ENCODE data around the gene LENEP. TPM values are rescaled to one million over a fixed set of nuclear protein-coding genes. Genes with fewer than 3 reads are reported as not detected.

Gene LENEP
- total and polyA plus RNA-seq, 7 experiments from 2014 or later: 1.4 to 3.2 (median 2.6) TPM; not detected in 4

GRCh38 chr1:155000411-155000725, 7.0 kb downstream of the LENEP start:
- ATAC-seq (no peak), DNase-seq (no peak)
- peaks cover 13 to 25% of the 10 kb centered on the region in 2 donors for H3K4me1 ChIP-seq (ENCODE audit: control insufficient read depth in 2 of 2, insufficient read depth in 2 of 2, low read length in 2 of 2)
- H3K9me3 Mint-ChIP-seq: peaks cover 0 to 2% (median 0%) of the 10 kb centered on the region in 11 donors
- no peaks in the 10 kb centered on the region for H3K9me3 ChIP-seq (ENCODE audit: control insufficient read depth in 2 of 3, low read length in 3 of 3)
- no peaks in the 10 kb centered on the region for H3K27me3 ChIP-seq (ENCODE audit: control insufficient read depth in 2 of 2, insufficient read depth in 2 of 2, low read length in 2 of 2)
- POLR2A ChIA-PET: interaction anchor here (1.5 to 18.2 kb wide), 7 partner anchors 15 to 63 kb away, joined by 6 to 270 read pairs (median 19); partner anchors contain the start of genes CKS1B, FLAD1, PBXIP1 and PMVK
- H3K36me3 Mint-ChIP-seq: peaks cover 0 to 11% (median 0%) of the 10 kb centered on the region in 5 donors
- H3K27ac Mint-ChIP-seq: peak overlapping the region; percentile 88 to 98 (median 93)
- peaks cover 0 to 8% (median 0%) of the 10 kb centered on the region in 3 experiments for H3K36me3 ChIP-seq (ENCODE audit: control insufficient read depth in 2 of 3, insufficient read depth in 3 of 3, low read length in 3 of 3)
- peak overlapping the region; percentile 95 for H3K4me3 ChIP-seq (ENCODE audit: low read length)
- intact Hi-C loops (cut with micrococcal nuclease): loop anchor here (2.0 to 10.0 kb wide), 4 partner anchors 62 to 1504 kb away; partner anchors contain the start of genes ATP8B2 (in 1 of the 2), EFNA4 (in 1 of the 2) and MEF2D (in 1 of the 2)
- H3K27ac ChIP-seq (ENCODE audit: low read depth, low read length): peak overlapping the region; percentile 88
- CTCF ChIA-PET: interaction anchor here (0.9 to 17.9 kb wide), 5 partner anchors 13 to 63 kb away, joined by 4 to 291 read pairs (median 9); partner anchors contain the start of genes FLAD1, PBXIP1 and PMVK
- peaks cover 14 to 55% (median 41%) of the 10 kb centered on the region in 7 donors for H3K4me1 Mint-ChIP-seq
- H3K27me3 Mint-ChIP-seq: no peaks in the 10 kb centered on the region
- peak overlapping the region; percentile 90 to 100 (median 96) for H3K4me3 Mint-ChIP-seq

- Mint-ChIP-seq H3K4me1 (peaks cover 19 to 58% (median 45%) of the 10 kb centered on the region in 7 donors), H3K27ac (peak overlapping the region in 8 of 9 donors; percentile 88 to 95 (median 90)), H3K9me3 (peaks cover 0 to 2% (median 0%) of the 10 kb centered on the region in 11 donors), H3K36me3 (peaks cover 0 to 11% (median 0%) of the 10 kb centered on the region in 5 donors), H3K4me3 (peak overlapping the region; percentile 90 to 100 (median 95)), H3K27me3 (no peaks in the 10 kb centered on the region)
- H3K4me3 ChIP-seq (ENCODE audit: low read length): peak overlapping the region; percentile 95
- ChIA-PET POLR2A (interaction anchor here (0.6 to 18.2 kb wide), 10 partner anchors 8 to 335 kb away, joined by 3 to 270 read pairs (median 6); partner anchors contain the start of genes CKS1B, FLAD1, LENEP and PBXIP1), CTCF (interaction anchor here (0.9 to 17.9 kb wide), 7 partner anchors 14 to 64 kb away, joined by 3 to 291 read pairs (median 9); partner anchors contain the start of genes FLAD1, PBXIP1 and PMVK)
- H3K27ac ChIP-seq (ENCODE audit: low read depth, low read length): peak overlapping the region; percentile 88
- peak; percentile 47 for ATAC-seq
- H3K9me3 ChIP-seq (ENCODE audit: control insufficient read depth in 2 of 3, low read length in 3 of 3): no peaks in the 10 kb centered on the region
- peaks cover 0 to 8% (median 0%) of the 10 kb centered on the region in 3 experiments for H3K36me3 ChIP-seq (ENCODE audit: control insufficient read depth in 2 of 3, insufficient read depth in 3 of 3, low read length in 3 of 3)
- peak; percentile 65 to 91 (median 74) for DNase-seq
- peaks cover 14 to 30% of the 10 kb centered on the region in 2 donors for H3K4me1 ChIP-seq (ENCODE audit: control insufficient read depth in 2 of 2, insufficient read depth in 2 of 2, low read length in 2 of 2)
- H3K27me3 ChIP-seq (ENCODE audit: control insufficient read depth in 2 of 2, insufficient read depth in 2 of 2, low read length in 2 of 2): no peaks in the 10 kb centered on the region
- intact Hi-C loops (cut with micrococcal nuclease): loop anchor here (1.0 to 10.0 kb wide), 7 partner anchors 27 to 1504 kb away; partner anchors contain the start of genes ADAM15 (in 1 of the 2), ATP8B2 (in 1 of the 2), CKS1B (in 1 of the 2) and EFNA4 (in 1 of the 2)
These were observed 7.5 kb downstream of the LENEP start for GRCh38 chr1:155000726-155001424.

DNA sequence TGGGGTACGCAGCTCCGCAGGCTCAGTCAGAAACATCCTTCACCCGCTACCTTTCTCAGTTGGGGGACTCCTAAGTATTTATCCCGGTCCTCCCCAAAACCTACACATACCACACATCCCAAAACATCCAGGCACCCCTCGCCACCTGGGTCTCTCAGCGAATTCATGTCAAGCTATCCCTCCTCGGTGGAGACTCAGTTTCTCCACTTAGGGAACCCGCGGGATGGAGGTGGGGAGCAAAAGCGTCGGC, 8.0 kb downstream of the LENEP start:
- peak overlapping the region; percentile 90 to 100 (median 95) for H3K4me3 Mint-ChIP-seq
- DNase-seq: peak in 1 of 9 donors; percentile 74

GRCh38 chr1:155001675-155002463, 8.5 kb downstream of the LENEP start:
- peak overlapping the region; percentile 88 for H3K27ac ChIP-seq (ENCODE audit: low read depth, low read length)

More for the DNA sequence above, 8.0 kb downstream of the LENEP start:
- Histone ChIP-seq H3K27me3 (ENCODE audit: control insufficient read depth in 2 of 2, insufficient read depth in 2 of 2, low read length in 2 of 2) (no peaks in the 10 kb centered on the region), H3K4me3 (ENCODE audit: low read length) (peak overlapping the region; percentile 95), H3K9me3 (ENCODE audit: control insufficient read depth in 2 of 3, low read length in 3 of 3) (no peaks in the 10 kb centered on the region), H3K36me3 (ENCODE audit: control insufficient read depth in 2 of 3, insufficient read depth in 3 of 3, low read length in 3 of 3) (peaks cover 0 to 8% (median 0%) of the 10 kb centered on the region in 3 experiments), H3K4me1 (ENCODE audit: control insufficient read depth in 2 of 2, insufficient read depth in 2 of 2, low read length in 2 of 2) (peaks cover 18 to 35% of the 10 kb centered on the region in 2 donors), H3K27ac (ENCODE audit: low read depth, low read length) (peak overlapping the region; percentile 88)
- Mint-ChIP-seq H3K9me3 (peaks cover 0 to 2% (median 0%) of the 10 kb centered on the region in 11 donors), H3K36me3 (peaks cover 0 to 14% (median 0%) of the 10 kb centered on the region in 5 donors), H3K27me3 (no peaks in the 10 kb centered on the region), H3K27ac (peak overlapping the region in 7 of 9 donors; percentile 88 to 95 (median 91)), H3K4me1 (peaks cover 24 to 58% (median 49%) of the 10 kb centered on the region in 7 donors)
- POLR2A ChIA-PET: interaction anchor here (0.6 to 18.2 kb wide), 9 partner anchors 9 to 335 kb away, joined by 3 to 270 read pairs (median 6); partner anchors contain the start of genes CKS1B, FLAD1, LENEP and PBXIP1
- intact Hi-C loops (cut with micrococcal nuclease): loop anchor here (1.0 to 10.0 kb wide), 7 partner anchors 27 to 1503 kb away; partner anchors contain the start of genes ADAM15 (in 1 of the 2), ATP8B2 (in 1 of the 2), CKS1B (in 1 of the 2) and EFNA4 (in 1 of the 2)
- CTCF ChIA-PET: interaction anchor here (1.0 to 17.9 kb wide), 4 partner anchors 13 to 64 kb away, joined by 3 to 291 read pairs (median 9); partner anchors contain the start of genes PBXIP1 and PMVK
- ATAC-seq: no peak

DNA sequence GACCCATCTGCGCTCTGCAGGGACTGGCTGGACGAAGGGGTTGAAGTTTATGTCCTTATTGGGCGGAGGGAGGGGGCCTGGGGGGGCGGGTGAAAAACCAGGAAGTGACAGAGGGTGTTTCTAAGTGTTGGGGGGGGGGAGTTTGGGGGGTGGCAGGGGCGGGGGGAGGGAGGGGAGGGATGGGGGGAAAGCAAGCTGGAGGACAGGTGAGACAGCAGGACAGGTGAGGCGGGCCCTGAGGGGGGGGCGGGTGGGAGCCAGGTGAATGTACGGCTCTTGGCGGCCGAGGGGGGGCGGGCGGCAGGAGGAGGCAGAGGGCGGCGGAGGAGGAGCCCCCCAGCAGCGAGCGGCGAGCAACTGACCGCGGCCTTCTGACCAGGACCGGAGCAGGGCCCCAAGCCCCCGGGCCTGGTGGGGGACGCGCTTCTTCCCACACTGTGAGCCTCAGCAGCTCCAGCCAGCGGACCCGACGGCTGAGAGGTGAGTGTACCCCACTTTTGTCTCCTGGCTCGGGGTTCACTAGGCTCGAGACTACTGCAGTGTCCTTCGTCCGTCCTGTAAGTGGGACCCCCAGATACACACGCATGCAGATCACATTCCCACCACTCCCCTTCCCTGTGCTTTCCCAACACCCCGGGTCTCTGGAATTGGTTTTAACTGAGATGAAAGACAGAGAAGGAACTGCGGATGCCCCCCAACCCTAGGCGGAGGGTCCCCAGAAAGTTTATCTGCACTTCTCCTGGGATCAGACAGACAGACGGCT, 9.3 kb downstream of the LENEP start, which contains the start of gene ZBTB7B:
ZBTB7B (plus strand) TSS at position 339 of the 763 bp plus-strand sequence. CDS start 11,859 bp downstream, outside the sequence.
- ATAC-seq (peak; percentile 12), DNase-seq (no peak)
- H3K4me3 ChIP-seq (ENCODE audit: low read length): peak within 1 kb of the TSS; percentile 95
- H3K4me3 Mint-ChIP-seq: peak within 1 kb of the TSS; percentile 92 to 100 (median 98)
- H3K27me3 ChIP-seq (ENCODE audit: control insufficient read depth in 2 of 2, insufficient read depth in 2 of 2, low read length in 2 of 2): no peaks in the 10 kb centered on the region
- H3K4me1 ChIP-seq (ENCODE audit: control insufficient read depth in 2 of 2, insufficient read depth in 2 of 2, low read length in 2 of 2): peaks cover 29 to 48% of the 10 kb centered on the region in 2 donors
- H3K27ac Mint-ChIP-seq: peak within 1 kb of the TSS; percentile 89 to 99 (median 95)
- intact Hi-C loops (cut with micrococcal nuclease): loop anchor here (1.0 to 10.0 kb wide), 16 partner anchors 8 to 1502 kb away; partner anchors contain the start of genes EFNA4 (in 2 of the 2), ATP8B2 (in 1 of the 2), CKS1B (in 1 of the 2) and FLAD1 (in 1 of the 2)
- H3K9me3 ChIP-seq (ENCODE audit: control insufficient read depth in 2 of 3, low read length in 3 of 3): no peaks in the 10 kb centered on the region
- H3K27ac ChIP-seq (ENCODE audit: low read depth, low read length): peak within 1 kb of the TSS; percentile 88
- no peaks in the 10 kb centered on the region for H3K27me3 Mint-ChIP-seq
- ChIA-PET POLR2A (interaction anchor here (0.6 to 18.2 kb wide), 6 partner anchors 13 to 48 kb away, joined by 3 to 270 read pairs (median 11); partner anchors contain the start of genes FLAD1, PBXIP1 and PYGO2), CTCF (interaction anchor here (0.6 to 17.9 kb wide), 2 partner anchors 12 to 18 kb away, joined by 3 to 291 read pairs; no protein-coding TSS in a partner anchor)
- H3K4me1 Mint-ChIP-seq: peaks cover 26 to 64% (median 52%) of the 10 kb centered on the region in 7 donors
- peaks cover 0 to 8% (median 0%) of the 10 kb centered on the region in 3 experiments for H3K36me3 ChIP-seq (ENCODE audit: control insufficient read depth in 2 of 3, insufficient read depth in 3 of 3, low read length in 3 of 3)
- H3K9me3 Mint-ChIP-seq: peaks cover 0 to 2% (median 0%) of the 10 kb centered on the region in 11 donors
- peaks cover 0 to 17% (median 0%) of the 10 kb centered on the region in 5 donors for H3K36me3 Mint-ChIP-seq

More at GRCh38 chr1:155001675-155002463, 8.5 kb downstream of the LENEP start:
- H3K4me1 Mint-ChIP-seq: peaks cover 29 to 63% (median 55%) of the 10 kb centered on the region in 7 donors
- Histone ChIP-seq H3K36me3 (ENCODE audit: control insufficient read depth in 2 of 3, insufficient read depth in 3 of 3, low read length in 3 of 3) (peaks cover 0 to 8% (median 0%) of the 10 kb centered on the region in 3 experiments), H3K9me3 (ENCODE audit: control insufficient read depth in 2 of 3, low read length in 3 of 3) (no peaks in the 10 kb centered on the region), H3K4me3 (ENCODE audit: low read length) (peak overlapping the region; percentile 95), H3K27me3 (ENCODE audit: control insufficient read depth in 2 of 2, insufficient read depth in 2 of 2, low read length in 2 of 2) (no peaks in the 10 kb centered on the region), H3K4me1 (ENCODE audit: control insufficient read depth in 2 of 2, insufficient read depth in 2 of 2, low read length in 2 of 2) (peaks cover 23 to 40% of the 10 kb centered on the region in 2 donors)
- intact Hi-C loops (cut with micrococcal nuclease): loop anchor here (1.0 to 10.0 kb wide), 18 partner anchors 8 to 1503 kb away; partner anchors contain the start of genes CKS1B (in 2 of the 2), EFNA4 (in 2 of the 2), ADAM15 (in 1 of the 2) and ATP8B2 (in 1 of the 2)
- peaks cover 0 to 17% (median 0%) of the 10 kb centered on the region in 5 donors for H3K36me3 Mint-ChIP-seq
- H3K27me3 Mint-ChIP-seq: no peaks in the 10 kb centered on the region
- peaks cover 0 to 2% (median 0%) of the 10 kb centered on the region in 11 donors for H3K9me3 Mint-ChIP-seq
- peak; percentile 87 for ATAC-seq
- POLR2A ChIA-PET: interaction anchor here (0.7 to 18.2 kb wide), 9 partner anchors 9 to 242 kb away, joined by 3 to 270 read pairs (median 6); partner anchors contain the start of genes CKS1B, FLAD1, LENEP and PBXIP1
- peak overlapping the region; percentile 70 to 99 (median 91) for H3K27ac Mint-ChIP-seq
- peak overlapping the region; percentile 90 to 100 (median 95) for H3K4me3 Mint-ChIP-seq
- CTCF ChIA-PET: interaction anchor here (0.6 to 17.9 kb wide), 5 partner anchors 13 to 65 kb away, joined by 3 to 291 read pairs (median 9); partner anchors contain the start of genes PBXIP1 and PMVK
- DNase-seq: peak; percentile 90 to 98 (median 95)
